ENCODE data around the gene SOX18.

- no peak for TF ChIP-seq RAD21 (IDR thresholded peaks at IDR 0.05; ENCODE audit: low read depth)
- TF ChIP-seq CREB1 (IDR thresholded peaks at IDR 0.05; ENCODE audit: low read depth): no peak
- no peak for TF ChIP-seq YY1 (IDR thresholded peaks at IDR 0.05; ENCODE audit: low read depth)
- TF ChIP-seq EP300 (IDR thresholded peaks at IDR 0.05; ENCODE audit: borderline replicate concordance): no peak
- no peak for TF ChIP-seq MAX (IDR thresholded peaks at IDR 0.05)
- no peak for TF ChIP-seq REST (IDR thresholded peaks at IDR 0.05; ENCODE audit: low read depth)
- no peak for TF ChIP-seq TEAD4 (IDR thresholded peaks at IDR 0.05)
- no peak for TF ChIP-seq FOXM1 (IDR thresholded peaks at IDR 0.05; ENCODE audit: borderline replicate concordance, low read depth)
- TF ChIP-seq TAF1 (IDR thresholded peaks at IDR 0.05; ENCODE audit: low read depth): no peak
- TF ChIP-seq CEBPB (IDR thresholded peaks at IDR 0.05): no peak
- TF ChIP-seq TCF12 (IDR thresholded peaks at IDR 0.05; ENCODE audit: low read depth): no peak
- TF ChIP-seq EGR1 (IDR thresholded peaks at IDR 0.05): no peak
These were observed 42.3 kb upstream of the SOX18 start for GRCh38 chr20:64091770-64092169.

Data from Ishikawa (cell line).